Fibroblast of lung (primary cell): ENCODE measurements around the gene KLHL29. TPM values are rescaled to one million over a fixed set of nuclear protein-coding genes. Genes with fewer than 3 reads are reported as not detected.

Experiments
- DNase-seq, 2 donors: peaks; one replicate each; pipeline versions ENCODE4 v3.0.0 to v3.0.0-alpha.2; 2010; ENCODE audit warnings: low read depth in 2 of 2
- H2AFZ ChIP-seq: 2 replicates; pipeline ENCODE4 v1.5.1; 2012; ENCODE audit warnings: low read length, control low read depth, inconsistent platforms
- H3K27ac ChIP-seq: 2 replicates; pipeline ENCODE4 v1.5.1; 2011; ENCODE audit warnings: low read length, control low read depth; ENCODE audit not compliant: insufficient read depth
- H3K27me3 ChIP-seq: 2 replicates; pipeline ENCODE4 v1.5.1; 2011; ENCODE audit warnings: mild to moderate bottlenecking, low read length; ENCODE audit not compliant: control insufficient read depth, insufficient read depth
- H3K36me3 ChIP-seq: 2 replicates; pipeline ENCODE4 v1.5.1; 2011; ENCODE audit warnings: low read length; ENCODE audit not compliant: control insufficient read depth, insufficient read depth
- H3K4me1 ChIP-seq: 2 replicates; pipeline ENCODE4 v1.5.1; 2011; ENCODE audit warnings: low read length; ENCODE audit not compliant: control insufficient read depth, insufficient read depth; ENCODE audit errors: extremely low read depth
- H3K4me2 ChIP-seq: 2 replicates; pipeline ENCODE4 v1.5.1; 2011; ENCODE audit warnings: low read length, control low read depth; ENCODE audit not compliant: insufficient read depth; ENCODE audit errors: extremely low read depth
- H3K4me3 ChIP-seq, 4 experiments: fragments of 200-600 bp in 1 of 4; sonication (generic) in 1 of 4; replicated peaks in 1 of 4; 2 replicates each; pipeline ENCODE4 v1.5.1; 2011 to 2016; ENCODE audit warnings: low read length in 4 of 4, low read depth in 3 of 4, mild to moderate bottlenecking in 3 of 4, control low read depth in 2 of 4, inconsistent platforms in 1 of 4, mixed read lengths in 1 of 4; ENCODE audit not compliant: insufficient read depth in 1 of 4; ENCODE audit errors: control extremely low read depth in 1 of 4
- H3K79me2 ChIP-seq: 2 replicates; pipeline ENCODE4 v1.5.1; 2012; ENCODE audit warnings: mild to moderate bottlenecking, low read length, inconsistent platforms; ENCODE audit not compliant: control insufficient read depth, insufficient read depth
- H3K9ac ChIP-seq: 2 replicates; pipeline ENCODE4 v1.5.1; 2011; ENCODE audit warnings: mild to moderate bottlenecking, low read length, control low read depth; ENCODE audit not compliant: insufficient read depth
- H3K9me3 ChIP-seq: 2 replicates; pipeline ENCODE4 v1.5.1; 2012; ENCODE audit warnings: low read depth, low read length; ENCODE audit not compliant: control insufficient read depth, insufficient read depth
- H4K20me1 ChIP-seq: 2 replicates; pipeline ENCODE4 v1.5.1; 2011; ENCODE audit warnings: low read length; ENCODE audit not compliant: control insufficient read depth, insufficient read depth; ENCODE audit errors: extremely low read depth
- CTCF ChIP-seq, 2 donors: IDR thresholded peaks in 1 of 2; conservative IDR thresholded peaks in 1 of 2; 1 replicate in 1 of 2; 2 replicates in 1 of 2; pipeline ENCODE4 v1.5.1; 2011 to 2012; ENCODE audit warnings: low read length in 2 of 2, control low read depth in 1 of 2, inconsistent platforms in 1 of 2, low read depth in 1 of 2, mild to moderate bottlenecking in 1 of 2
- EZH2 ChIP-seq: IDR thresholded peaks from 2 replicates; pipeline ENCODE4 v1.5.1; 2012; ENCODE audit warnings: low read length, control low read depth, mild to moderate bottlenecking; ENCODE audit errors: missing control alignments
- polyA plus RNA-seq, 2 donors: library from polyadenylated mRNA; depleted of rRNA in 1 of 2; stranded (reverse) in 1 of 2; unstranded in 1 of 2; fragments of >200 nt; gene quantifications; 2 replicates each; pipeline ENCODE4 v1.2.1, GENCODE V29; 2011 to 2012; ENCODE audit warnings: missing spikeins in 1 of 2
- total RNA-seq: library from RNA; depleted of rRNA; stranded (reverse); fragments of >200 nt; gene quantifications from 2 replicates; pipeline ENCODE4 v1.2.1, GENCODE V29; 2014

Gene KLHL29
- total and polyA plus RNA-seq, 2 donors (not counting 1 experiment from before 2014, with no cell fraction given) = 7.1 to 7.9 TPM

- H3K9ac ChIP-seq = peak overlapping the region; percentile 16
- TF ChIP-seq CTCF (conservative IDR thresholded peaks at IDR 0.05 in 1 of 2, IDR thresholded peaks at IDR 0.05 in 1 of 2; ENCODE audit: low read depth in 1 of 2, low read length in 2 of 2) (peak; percentile 83 to 87), EZH2 (no peak)
- peak overlapping the region in 1 of 4 experiments; percentile 16 for H3K4me3 ChIP-seq
- H3K27me3 ChIP-seq = peaks cover 2% of the 10 kb centered on the region
- no peaks in the 10 kb centered on the region for H4K20me1 ChIP-seq
- H3K4me1 ChIP-seq = peaks cover 2% of the 10 kb centered on the region
- no peaks in the 10 kb centered on the region for H3K9me3 ChIP-seq
- no peaks in the 10 kb centered on the region for H3K36me3 ChIP-seq
- H3K79me2 ChIP-seq = no peaks in the 10 kb centered on the region
- H2AFZ ChIP-seq = peak overlapping the region; percentile 83
- peak; percentile 71 to 72 for DNase-seq
- no peak overlapping the region for H3K27ac ChIP-seq
- H3K4me2 ChIP-seq = peak overlapping the region; percentile 40
These were observed 33.4 kb upstream of the KLHL29 start for GRCh38 chr2:23351388-23352141.

- Histone ChIP-seq H3K4me2 (no peak overlapping the region), H4K20me1 (no peaks in the 10 kb centered on the region), H3K9ac (no peak overlapping the region), H3K9me3 (no peaks in the 10 kb centered on the region), H3K79me2 (no peaks in the 10 kb centered on the region), H3K27me3 (peaks cover 2% of the 10 kb centered on the region), H2AFZ (no peak overlapping the region), H3K27ac (no peak overlapping the region), H3K4me3 (no peak overlapping the region), H3K36me3 (no peaks in the 10 kb centered on the region), H3K4me1 (peaks cover 2% of the 10 kb centered on the region)
- TF ChIP-seq CTCF (conservative IDR thresholded peaks at IDR 0.05 in 1 of 2, IDR thresholded peaks at IDR 0.05 in 1 of 2; ENCODE audit: low read depth in 1 of 2, low read length in 2 of 2) = no peak
- TF ChIP-seq EZH2 = no peak
- no peak for DNase-seq
These were observed 30.4 kb upstream of the KLHL29 start for GRCh38 chr2:23354554-23354953.

GRCh38 chr2:23355001-23355400 lies 30.0 kb upstream of the KLHL29 start:
- Histone ChIP-seq H3K4me2 (no peak overlapping the region), H3K4me1 (peaks cover 2% of the 10 kb centered on the region), H3K4me3 (no peak overlapping the region), H4K20me1 (no peaks in the 10 kb centered on the region), H2AFZ (no peak overlapping the region), H3K36me3 (no peaks in the 10 kb centered on the region), H3K9ac (no peak overlapping the region), H3K9me3 (no peaks in the 10 kb centered on the region), H3K27me3 (peaks cover 2% of the 10 kb centered on the region), H3K79me2 (no peaks in the 10 kb centered on the region), H3K27ac (no peak overlapping the region)
- no peak for DNase-seq
- no peak for TF ChIP-seq CTCF (conservative IDR thresholded peaks at IDR 0.05 in 1 of 2, IDR thresholded peaks at IDR 0.05 in 1 of 2; ENCODE audit: low read depth in 1 of 2, low read length in 2 of 2)
- TF ChIP-seq EZH2 = no peak
